WTC11 (cell line): ENCODE data around the gene SPACDR.

ENCODE experiments used
- CREM ChIP-seq: sonication (generic); formaldehyde crosslinking; IDR thresholded peaks from 2 replicates; pipeline ENCODE4 v1.8.1; 2022; ENCODE audit warnings: mild to moderate bottlenecking, missing genetic modification reagents, moderate library complexity
- IRF1 ChIP-seq: sonication (generic); formaldehyde crosslinking; IDR thresholded peaks from 2 replicates; pipeline ENCODE4 v1.8.0; 2023; ENCODE audit warnings: missing genetic modification reagents
- NFYB ChIP-seq: sonication (generic); formaldehyde crosslinking; conservative IDR thresholded peaks from 2 replicates; pipeline ENCODE4 v1.8.0; 2022; ENCODE audit warnings: low read depth, missing genetic modification reagents
- SP1 ChIP-seq: sonication (generic); formaldehyde crosslinking; conservative IDR thresholded peaks from 2 replicates; pipeline ENCODE4 v1.8.1; 2022; ENCODE audit warnings: missing genetic modification reagents
- ZNF138 ChIP-seq: sonication (generic); formaldehyde crosslinking; conservative IDR thresholded peaks from 2 replicates; pipeline ENCODE4 v1.8.1; 2022; ENCODE audit warnings: mild to moderate bottlenecking, moderate library complexity, missing genetic modification reagents
- ZNF317 ChIP-seq: sonication (generic); formaldehyde crosslinking; IDR thresholded peaks from 2 replicates; pipeline ENCODE4 v1.8.1; 2023; ENCODE audit warnings: low read depth, mild to moderate bottlenecking, moderate library complexity, missing genetic modification reagents, borderline replicate concordance
- ZNF416 ChIP-seq: fragments of 250-450 bp; sonication (Bioruptor Pico); IDR thresholded peaks from 2 replicates; pipeline ENCODE4 v1.9.0; 2021; ENCODE audit warnings: mild to moderate bottlenecking, inconsistent platforms
- ZSCAN18 ChIP-seq: fragments of 250-450 bp; sonication (Bioruptor Pico); IDR thresholded peaks from 2 replicates; pipeline ENCODE4 v2.1.2; 2022; ENCODE audit warnings: mild to moderate bottlenecking, moderate library complexity
- TF ChIP-seq, protein P1 (sequence below): fragments of 200-600 bp; IDR thresholded peaks from 2 replicates; pipeline ENCODE4 v1.8.0; 2022; ENCODE audit warnings: antibody characterized with exemption
- TF ChIP-seq, protein P2 (sequence below): sonication (generic); formaldehyde crosslinking; IDR thresholded peaks from 2 replicates; pipeline ENCODE4 v1.8.1; 2023; ENCODE audit warnings: mild to moderate bottlenecking, missing genetic modification reagents, moderate library complexity
- TF ChIP-seq, protein P3 (sequence below): sonication (generic); formaldehyde crosslinking; IDR thresholded peaks from 2 replicates; pipeline ENCODE4 v1.8.1; 2023; ENCODE audit warnings: mild to moderate bottlenecking, missing genetic modification reagents, moderate library complexity
- TF ChIP-seq, protein P4 (sequence below): sonication (generic); formaldehyde crosslinking; IDR thresholded peaks from 2 replicates; pipeline ENCODE4 v1.8.0; 2022; ENCODE audit warnings: missing genetic modification reagents

DNA sequence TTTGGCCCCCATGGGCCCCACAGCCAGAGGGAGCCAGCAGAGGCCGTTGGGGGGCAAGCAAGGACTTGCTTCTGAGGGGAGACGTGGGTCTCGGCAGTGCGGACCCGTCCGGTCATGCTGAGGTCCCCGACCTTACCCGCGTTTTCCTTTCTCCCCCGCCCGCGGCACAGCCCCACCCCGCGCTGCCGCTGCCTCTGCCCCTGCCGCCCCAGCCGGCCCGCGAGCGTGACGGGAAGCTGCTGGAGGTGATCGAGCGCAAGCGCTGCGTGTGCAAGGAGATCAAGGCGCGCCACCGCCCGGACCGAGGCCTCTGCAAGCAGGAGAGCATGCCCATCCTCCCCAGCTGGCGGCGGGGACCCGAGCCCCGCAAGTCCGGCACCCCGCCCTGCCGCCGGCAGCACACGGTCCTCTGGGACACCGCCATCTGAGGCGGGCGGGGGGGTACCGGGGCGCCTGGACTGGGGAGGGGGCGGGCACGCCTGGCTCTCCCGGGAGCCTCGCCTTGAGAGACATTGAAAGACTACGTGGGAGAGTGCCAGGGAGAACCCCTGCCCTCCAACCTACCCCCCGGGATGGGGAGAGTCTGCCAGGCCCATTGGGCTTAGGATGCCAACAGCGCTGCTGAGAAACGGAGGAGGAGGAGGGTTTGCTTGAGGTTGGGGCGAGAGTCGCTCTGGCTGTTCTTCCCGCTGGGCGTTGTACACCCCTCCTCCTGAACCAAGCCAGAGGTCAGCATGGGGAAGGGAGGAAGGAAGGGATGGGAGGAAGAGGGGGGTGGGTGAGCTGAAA is 29.6 kb upstream of the SPACDR start:
- TF ChIP-seq, protein P1, sequence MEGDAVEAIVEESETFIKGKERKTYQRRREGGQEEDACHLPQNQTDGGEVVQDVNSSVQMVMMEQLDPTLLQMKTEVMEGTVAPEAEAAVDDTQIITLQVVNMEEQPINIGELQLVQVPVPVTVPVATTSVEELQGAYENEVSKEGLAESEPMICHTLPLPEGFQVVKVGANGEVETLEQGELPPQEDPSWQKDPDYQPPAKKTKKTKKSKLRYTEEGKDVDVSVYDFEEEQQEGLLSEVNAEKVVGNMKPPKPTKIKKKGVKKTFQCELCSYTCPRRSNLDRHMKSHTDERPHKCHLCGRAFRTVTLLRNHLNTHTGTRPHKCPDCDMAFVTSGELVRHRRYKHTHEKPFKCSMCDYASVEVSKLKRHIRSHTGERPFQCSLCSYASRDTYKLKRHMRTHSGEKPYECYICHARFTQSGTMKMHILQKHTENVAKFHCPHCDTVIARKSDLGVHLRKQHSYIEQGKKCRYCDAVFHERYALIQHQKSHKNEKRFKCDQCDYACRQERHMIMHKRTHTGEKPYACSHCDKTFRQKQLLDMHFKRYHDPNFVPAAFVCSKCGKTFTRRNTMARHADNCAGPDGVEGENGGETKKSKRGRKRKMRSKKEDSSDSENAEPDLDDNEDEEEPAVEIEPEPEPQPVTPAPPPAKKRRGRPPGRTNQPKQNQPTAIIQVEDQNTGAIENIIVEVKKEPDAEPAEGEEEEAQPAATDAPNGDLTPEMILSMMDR, result no peak
- TF ChIP-seq ZNF416 (CRISPR knock-in tag) (no peak), SP1 (CRISPR knock-in tag) (no peak), ZNF138 (CRISPR knock-in tag) (no peak), IRF1 (no peak), CREM (no peak), ZSCAN18 (CRISPR knock-in tag) (no peak), NFYB (CRISPR knock-in tag) (no peak), ZNF317 (CRISPR knock-in tag) (no peak)
- TF ChIP-seq, protein P2, sequence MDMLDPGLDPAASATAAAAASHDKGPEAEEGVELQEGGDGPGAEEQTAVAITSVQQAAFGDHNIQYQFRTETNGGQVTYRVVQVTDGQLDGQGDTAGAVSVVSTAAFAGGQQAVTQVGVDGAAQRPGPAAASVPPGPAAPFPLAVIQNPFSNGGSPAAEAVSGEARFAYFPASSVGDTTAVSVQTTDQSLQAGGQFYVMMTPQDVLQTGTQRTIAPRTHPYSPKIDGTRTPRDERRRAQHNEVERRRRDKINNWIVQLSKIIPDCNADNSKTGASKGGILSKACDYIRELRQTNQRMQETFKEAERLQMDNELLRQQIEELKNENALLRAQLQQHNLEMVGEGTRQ (CRISPR knock-in tag), result no peak
- TF ChIP-seq, protein P3, sequence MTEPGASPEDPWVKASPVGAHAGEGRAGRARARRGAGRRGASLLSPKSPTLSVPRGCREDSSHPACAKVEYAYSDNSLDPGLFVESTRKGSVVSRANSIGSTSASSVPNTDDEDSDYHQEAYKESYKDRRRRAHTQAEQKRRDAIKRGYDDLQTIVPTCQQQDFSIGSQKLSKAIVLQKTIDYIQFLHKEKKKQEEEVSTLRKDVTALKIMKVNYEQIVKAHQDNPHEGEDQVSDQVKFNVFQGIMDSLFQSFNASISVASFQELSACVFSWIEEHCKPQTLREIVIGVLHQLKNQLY (CRISPR knock-in tag), result no peak
- TF ChIP-seq, protein P4, sequence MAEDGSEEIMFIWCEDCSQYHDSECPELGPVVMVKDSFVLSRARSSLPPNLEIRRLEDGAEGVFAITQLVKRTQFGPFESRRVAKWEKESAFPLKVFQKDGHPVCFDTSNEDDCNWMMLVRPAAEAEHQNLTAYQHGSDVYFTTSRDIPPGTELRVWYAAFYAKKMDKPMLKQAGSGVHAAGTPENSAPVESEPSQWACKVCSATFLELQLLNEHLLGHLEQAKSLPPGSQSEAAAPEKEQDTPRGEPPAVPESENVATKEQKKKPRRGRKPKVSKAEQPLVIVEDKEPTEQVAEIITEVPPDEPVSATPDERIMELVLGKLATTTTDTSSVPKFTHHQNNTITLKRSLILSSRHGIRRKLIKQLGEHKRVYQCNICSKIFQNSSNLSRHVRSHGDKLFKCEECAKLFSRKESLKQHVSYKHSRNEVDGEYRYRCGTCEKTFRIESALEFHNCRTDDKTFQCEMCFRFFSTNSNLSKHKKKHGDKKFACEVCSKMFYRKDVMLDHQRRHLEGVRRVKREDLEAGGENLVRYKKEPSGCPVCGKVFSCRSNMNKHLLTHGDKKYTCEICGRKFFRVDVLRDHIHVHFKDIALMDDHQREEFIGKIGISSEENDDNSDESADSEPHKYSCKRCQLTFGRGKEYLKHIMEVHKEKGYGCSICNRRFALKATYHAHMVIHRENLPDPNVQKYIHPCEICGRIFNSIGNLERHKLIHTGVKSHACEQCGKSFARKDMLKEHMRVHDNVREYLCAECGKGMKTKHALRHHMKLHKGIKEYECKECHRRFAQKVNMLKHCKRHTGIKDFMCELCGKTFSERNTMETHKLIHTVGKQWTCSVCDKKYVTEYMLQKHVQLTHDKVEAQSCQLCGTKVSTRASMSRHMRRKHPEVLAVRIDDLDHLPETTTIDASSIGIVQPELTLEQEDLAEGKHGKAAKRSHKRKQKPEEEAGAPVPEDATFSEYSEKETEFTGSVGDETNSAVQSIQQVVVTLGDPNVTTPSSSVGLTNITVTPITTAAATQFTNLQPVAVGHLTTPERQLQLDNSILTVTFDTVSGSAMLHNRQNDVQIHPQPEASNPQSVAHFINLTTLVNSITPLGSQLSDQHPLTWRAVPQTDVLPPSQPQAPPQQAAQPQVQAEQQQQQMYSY (CRISPR knock-in tag), result peak; percentile 75
